ENCODE measurements around the gene TICRR. TPM values are rescaled to one million over a fixed set of nuclear protein-coding genes. Genes with fewer than 3 reads are reported as not detected.
A peak's percentile ranks its signal among the peaks of the same experiment; 100 is the strongest.

Gene TICRR
- total RNA-seq, 6 experiments from 2014 or later, result 3.0 to 6.0 (median 5.0) TPM

DNA sequence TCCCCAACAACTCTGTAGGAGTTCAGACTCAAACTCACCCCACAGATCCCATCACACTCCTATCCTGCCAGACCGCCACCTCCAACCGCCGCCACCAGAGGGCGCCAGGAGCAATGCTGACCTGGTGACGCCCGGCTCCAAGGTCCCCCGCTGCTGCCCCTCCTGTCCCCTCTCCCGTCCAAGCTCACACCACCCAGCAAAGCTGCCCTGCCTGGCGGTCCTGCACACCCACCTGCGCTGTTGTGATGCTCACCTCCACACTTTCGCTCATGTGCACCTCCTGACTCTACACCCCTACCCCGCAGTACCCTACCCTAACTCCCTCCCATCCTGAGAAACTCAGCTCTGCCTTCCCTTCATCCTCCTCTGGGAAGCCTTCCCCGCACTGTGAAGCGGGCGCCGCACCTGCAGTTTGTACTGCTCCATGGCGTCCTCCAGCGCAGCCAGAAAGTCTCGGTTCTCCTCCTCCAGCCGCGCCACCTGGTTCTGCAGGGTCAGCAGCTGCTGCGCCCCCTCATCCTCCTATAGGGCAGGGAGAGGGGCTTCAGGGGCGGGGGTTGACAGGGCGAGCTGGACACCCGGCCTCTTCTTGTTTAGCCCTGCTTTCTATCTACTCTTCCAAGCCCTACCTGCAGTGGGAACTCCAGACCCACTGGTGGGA is 72.1 kb downstream of the TICRR start:
- Mint-ChIP-seq H3K4me3 (no peak overlapping the region), H3K27ac (no peak overlapping the region), H3K9me3 (no peaks in the 10 kb centered on the region), H3K36me3 (ENCODE audit: low read depth) (peaks cover 23% of the 10 kb centered on the region), H3K27me3 (ENCODE audit: insufficient read depth) (peaks cover 3% of the 10 kb centered on the region), H3K4me1 (ENCODE audit: low read depth) (no peaks in the 10 kb centered on the region)
- TF ChIP-seq, protein P1, sequence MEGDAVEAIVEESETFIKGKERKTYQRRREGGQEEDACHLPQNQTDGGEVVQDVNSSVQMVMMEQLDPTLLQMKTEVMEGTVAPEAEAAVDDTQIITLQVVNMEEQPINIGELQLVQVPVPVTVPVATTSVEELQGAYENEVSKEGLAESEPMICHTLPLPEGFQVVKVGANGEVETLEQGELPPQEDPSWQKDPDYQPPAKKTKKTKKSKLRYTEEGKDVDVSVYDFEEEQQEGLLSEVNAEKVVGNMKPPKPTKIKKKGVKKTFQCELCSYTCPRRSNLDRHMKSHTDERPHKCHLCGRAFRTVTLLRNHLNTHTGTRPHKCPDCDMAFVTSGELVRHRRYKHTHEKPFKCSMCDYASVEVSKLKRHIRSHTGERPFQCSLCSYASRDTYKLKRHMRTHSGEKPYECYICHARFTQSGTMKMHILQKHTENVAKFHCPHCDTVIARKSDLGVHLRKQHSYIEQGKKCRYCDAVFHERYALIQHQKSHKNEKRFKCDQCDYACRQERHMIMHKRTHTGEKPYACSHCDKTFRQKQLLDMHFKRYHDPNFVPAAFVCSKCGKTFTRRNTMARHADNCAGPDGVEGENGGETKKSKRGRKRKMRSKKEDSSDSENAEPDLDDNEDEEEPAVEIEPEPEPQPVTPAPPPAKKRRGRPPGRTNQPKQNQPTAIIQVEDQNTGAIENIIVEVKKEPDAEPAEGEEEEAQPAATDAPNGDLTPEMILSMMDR (IDR thresholded peaks at IDR 0.05), result peak; percentile 91
- peak; percentile 31 for DNase-seq

DNA sequence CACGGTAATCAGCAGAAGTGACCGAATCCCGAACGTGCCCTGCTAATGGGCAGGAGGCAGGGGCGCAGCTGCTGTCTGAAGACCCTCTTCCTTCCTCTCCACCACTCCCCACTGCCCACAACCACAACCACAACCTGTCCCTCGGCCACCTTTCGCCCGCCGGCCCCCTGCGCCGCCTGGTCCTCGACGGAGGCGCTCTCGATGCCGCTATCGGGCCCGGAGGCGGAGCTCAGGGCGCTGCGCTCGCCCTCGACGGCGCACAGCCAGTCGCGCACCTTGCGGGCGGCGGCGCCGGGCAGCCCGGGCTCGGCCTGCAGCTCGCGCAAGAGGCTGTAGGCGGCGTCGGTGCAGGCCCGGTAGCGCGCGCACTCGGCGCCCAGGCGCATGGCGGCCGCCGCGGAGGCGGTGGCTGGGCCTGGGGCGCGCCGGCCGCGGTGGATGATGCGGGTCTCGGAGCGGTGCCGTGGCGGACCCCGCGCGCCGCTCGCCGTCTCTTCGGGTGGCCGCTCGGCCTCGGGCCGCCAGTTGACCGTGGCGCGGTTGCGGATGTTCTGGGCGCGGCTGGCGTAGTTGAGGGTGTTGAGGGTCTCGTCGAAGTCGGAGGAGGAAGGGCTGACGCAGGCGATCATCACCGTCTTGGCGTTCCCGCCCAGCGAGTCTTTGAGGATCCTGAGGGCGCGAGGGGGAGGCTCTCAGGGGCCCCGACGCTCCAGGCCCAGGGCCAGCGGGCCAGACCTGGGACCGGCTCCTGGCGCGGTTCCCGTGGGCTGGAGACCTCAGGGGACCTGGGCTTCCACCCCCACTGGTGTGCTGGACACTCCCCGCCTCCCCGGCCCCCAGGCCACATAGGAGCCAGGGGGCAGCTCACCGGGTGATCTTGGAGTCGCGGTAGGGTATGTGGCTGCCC is 73.1 kb downstream of the TICRR start:
- no peak for DNase-seq
- Mint-ChIP-seq H3K4me3 (no peak overlapping the region), H3K9me3 (no peaks in the 10 kb centered on the region), H3K27me3 (ENCODE audit: insufficient read depth) (peaks cover 3% of the 10 kb centered on the region), H3K4me1 (ENCODE audit: low read depth) (peaks cover 5% of the 10 kb centered on the region), H3K27ac (no peak overlapping the region), H3K36me3 (ENCODE audit: low read depth) (peaks cover 25% of the 10 kb centered on the region)
- TF ChIP-seq, protein P1 (IDR thresholded peaks at IDR 0.05), result no peak

DNA sequence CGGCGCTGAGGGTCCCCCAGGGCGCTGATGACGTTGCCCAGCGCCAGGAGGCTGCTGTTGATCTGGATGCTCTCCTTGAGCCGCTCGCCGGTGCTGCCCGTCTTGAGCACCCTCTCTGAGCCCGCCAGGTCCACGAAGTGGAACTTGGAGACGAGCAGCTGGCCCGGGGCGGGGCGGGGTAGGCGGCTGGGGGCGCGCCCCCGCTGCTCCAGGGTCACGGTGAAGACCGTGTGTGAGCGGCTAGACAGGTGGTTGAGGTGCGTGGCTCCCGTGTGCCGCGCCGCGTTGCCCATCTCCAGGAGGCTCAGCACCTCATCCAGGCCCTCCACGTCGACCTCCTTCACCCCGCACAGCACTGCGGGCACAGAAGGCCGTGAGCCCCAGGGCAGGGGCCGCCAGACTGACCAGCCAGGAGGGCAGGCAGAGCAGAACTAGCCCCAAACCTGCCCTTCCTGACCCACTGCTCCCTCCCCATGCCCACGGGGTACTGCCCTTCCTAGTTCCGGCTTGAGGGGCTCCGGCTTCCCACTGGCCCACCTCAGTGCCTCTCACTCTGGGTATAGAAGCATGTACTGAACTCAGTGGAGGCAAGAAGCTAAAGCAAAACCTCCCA is 73.8 kb downstream of the TICRR start:
- DNase-seq, result no peak
- peaks cover 19% of the 10 kb centered on the region for H3K36me3 Mint-ChIP-seq (ENCODE audit: low read depth)
- peaks cover 5% of the 10 kb centered on the region for H3K27me3 Mint-ChIP-seq (ENCODE audit: insufficient read depth)
- no peak overlapping the region for H3K4me3 Mint-ChIP-seq
- TF ChIP-seq, protein P1 (IDR thresholded peaks at IDR 0.05), result no peak
- no peaks in the 10 kb centered on the region for H3K9me3 Mint-ChIP-seq
- H3K4me1 Mint-ChIP-seq (ENCODE audit: low read depth), result peaks cover 12% of the 10 kb centered on the region
- H3K27ac Mint-ChIP-seq, result no peak overlapping the region

DNA sequence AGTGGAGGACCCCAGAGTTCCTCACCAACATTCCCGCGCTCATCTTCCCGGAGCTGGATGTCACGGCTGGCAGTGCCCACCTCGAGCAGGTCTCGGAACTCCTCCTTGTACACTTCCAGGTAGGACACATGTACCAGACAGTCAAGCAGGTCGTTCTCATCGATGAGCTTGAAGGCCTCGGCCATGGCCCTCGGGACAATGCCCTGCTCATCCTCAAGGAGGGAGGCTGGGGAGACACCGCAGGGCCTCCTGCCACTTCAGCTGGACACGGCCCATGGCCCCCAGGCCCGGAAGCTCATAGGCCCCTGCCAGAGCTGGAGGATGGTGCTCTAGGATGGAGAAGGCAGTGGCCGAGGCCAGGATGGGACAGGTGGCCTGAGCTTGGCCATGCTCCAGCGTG is 74.4 kb downstream of the TICRR start:
- Mint-ChIP-seq H3K4me3 (no peak overlapping the region), H3K27ac (no peak overlapping the region), H3K4me1 (ENCODE audit: low read depth) (peaks cover 18% of the 10 kb centered on the region)

DNA sequence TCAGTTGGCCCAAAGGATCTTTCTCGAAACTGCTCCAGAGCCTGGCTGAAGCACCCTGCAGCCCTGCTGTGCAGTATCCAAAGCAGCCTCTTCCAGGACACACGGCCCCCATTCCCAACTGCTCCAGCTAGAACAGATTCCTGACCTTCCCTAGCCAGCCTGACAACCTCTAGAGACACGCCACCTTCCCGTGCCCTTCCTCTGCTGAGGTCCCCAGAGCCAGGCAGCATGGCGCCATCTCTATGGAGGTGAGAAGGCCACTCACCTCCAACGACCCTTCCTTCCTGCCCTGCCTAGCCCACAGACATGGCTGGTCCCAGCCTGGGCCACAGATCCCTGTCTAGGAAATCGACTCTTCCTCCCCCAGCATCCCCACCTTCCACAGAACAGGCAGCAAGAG is 76.9 kb downstream of the TICRR start:
- Mint-ChIP-seq H3K9me3 (no peaks in the 10 kb centered on the region), H3K4me1 (ENCODE audit: low read depth) (peaks cover 37% of the 10 kb centered on the region), H3K27me3 (ENCODE audit: insufficient read depth) (peaks cover 5% of the 10 kb centered on the region), H3K4me3 (no peak overlapping the region), H3K27ac (no peak overlapping the region), H3K36me3 (ENCODE audit: low read depth) (peaks cover 8% of the 10 kb centered on the region)
- no peak for DNase-seq
- TF ChIP-seq, protein P1 (IDR thresholded peaks at IDR 0.05), result no peak

More for the DNA sequence above, 74.4 kb downstream of the TICRR start:
- Mint-ChIP-seq H3K9me3 (no peaks in the 10 kb centered on the region), H3K27me3 (ENCODE audit: insufficient read depth) (peaks cover 7% of the 10 kb centered on the region), H3K36me3 (ENCODE audit: low read depth) (peaks cover 15% of the 10 kb centered on the region)
- DNase-seq, result no peak
- TF ChIP-seq, protein P1 (IDR thresholded peaks at IDR 0.05), result no peak
